ENCODE results near the gene UBQLNL.

UBQLNL gene

DNA sequence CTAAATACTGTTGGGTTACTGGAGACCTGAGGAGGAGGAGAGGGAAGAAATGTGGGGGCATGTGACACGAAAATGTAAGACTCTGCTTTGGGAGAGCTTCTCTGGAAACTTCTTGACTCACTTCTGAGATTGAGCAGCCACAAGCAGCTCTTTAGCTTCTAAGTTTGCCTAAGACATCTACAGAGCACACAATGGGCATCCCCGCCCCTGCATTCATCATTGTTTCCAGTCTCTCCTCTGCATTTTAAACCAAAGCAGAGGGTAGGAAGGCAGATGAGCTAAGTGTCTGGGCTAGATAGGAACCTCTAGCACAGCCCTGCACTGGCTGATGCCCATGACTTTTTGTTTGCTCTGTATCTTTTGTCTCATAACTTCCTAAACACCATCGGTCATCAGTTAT, 30.1 kb downstream of the UBQLNL start:
- POLR2A ChIA-PET (ENCODE audit: low non-redundant PET): no interaction called here
- no peak overlapping the region for H3K27ac ChIP-seq
- no peak for DNase-seq (ENCODE audit: low spot score)
- TF ChIP-seq, protein P1, sequence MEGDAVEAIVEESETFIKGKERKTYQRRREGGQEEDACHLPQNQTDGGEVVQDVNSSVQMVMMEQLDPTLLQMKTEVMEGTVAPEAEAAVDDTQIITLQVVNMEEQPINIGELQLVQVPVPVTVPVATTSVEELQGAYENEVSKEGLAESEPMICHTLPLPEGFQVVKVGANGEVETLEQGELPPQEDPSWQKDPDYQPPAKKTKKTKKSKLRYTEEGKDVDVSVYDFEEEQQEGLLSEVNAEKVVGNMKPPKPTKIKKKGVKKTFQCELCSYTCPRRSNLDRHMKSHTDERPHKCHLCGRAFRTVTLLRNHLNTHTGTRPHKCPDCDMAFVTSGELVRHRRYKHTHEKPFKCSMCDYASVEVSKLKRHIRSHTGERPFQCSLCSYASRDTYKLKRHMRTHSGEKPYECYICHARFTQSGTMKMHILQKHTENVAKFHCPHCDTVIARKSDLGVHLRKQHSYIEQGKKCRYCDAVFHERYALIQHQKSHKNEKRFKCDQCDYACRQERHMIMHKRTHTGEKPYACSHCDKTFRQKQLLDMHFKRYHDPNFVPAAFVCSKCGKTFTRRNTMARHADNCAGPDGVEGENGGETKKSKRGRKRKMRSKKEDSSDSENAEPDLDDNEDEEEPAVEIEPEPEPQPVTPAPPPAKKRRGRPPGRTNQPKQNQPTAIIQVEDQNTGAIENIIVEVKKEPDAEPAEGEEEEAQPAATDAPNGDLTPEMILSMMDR (conservative IDR thresholded peaks at IDR 0.05; ENCODE audit: low read depth): no peak
- CTCF ChIA-PET: no interaction called here

DNA sequence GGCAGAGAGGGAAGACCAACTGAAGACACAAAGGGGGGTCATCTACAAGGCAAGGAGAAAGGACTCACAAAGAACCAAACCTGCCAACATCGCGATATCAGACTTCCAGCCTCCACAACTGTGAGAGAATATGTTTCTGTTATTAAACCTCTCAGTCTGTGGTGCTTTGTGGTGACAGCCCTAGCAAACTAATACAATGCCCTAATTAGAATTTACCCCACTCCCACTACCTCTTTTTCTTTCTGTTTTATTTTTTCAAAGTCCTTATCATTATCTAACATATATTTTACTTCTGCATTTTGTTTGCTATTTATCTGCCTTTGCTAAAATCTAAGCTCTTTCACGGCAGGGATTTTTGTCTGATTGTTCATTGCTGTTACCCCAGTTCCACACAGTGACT, 30.5 kb downstream of the UBQLNL start:
- POLR2A ChIA-PET (ENCODE audit: low non-redundant PET): no interaction called here
- CTCF ChIA-PET: no interaction called here
- H3K27ac ChIP-seq: no peak overlapping the region
- TF ChIP-seq, protein P1 (conservative IDR thresholded peaks at IDR 0.05; ENCODE audit: low read depth): no peak
- no peak for DNase-seq (ENCODE audit: low spot score)

DNA sequence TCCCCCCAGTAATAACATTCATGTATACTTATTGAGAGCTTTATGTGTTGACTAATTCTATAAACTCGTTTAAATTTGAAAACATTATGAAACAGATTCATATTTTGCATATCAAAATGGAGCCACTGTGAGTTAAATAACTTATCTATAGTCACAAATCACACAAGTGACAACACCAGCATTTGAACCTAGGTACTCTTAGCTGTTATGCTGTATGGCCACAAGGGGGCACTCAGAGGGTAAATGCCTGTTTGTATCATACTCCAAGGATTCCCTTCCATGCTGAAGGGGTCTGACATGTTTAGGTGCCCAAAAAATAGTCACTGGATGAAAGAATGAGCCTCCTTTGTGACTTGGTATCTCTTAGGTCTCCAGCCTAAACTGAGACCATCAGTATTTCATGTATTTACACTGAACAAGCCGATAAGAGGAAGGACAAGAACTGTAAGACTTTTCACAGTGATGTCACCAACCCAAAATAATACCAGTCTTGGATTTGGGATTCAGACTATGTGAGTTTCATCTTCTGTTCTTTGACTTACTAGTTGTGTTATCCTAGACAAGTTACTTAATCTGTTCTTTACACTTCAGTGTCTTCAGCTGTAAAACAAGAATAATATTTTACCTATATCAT, 40.2 kb downstream of the UBQLNL start:
- peak; percentile 41 for DNase-seq (ENCODE audit: low spot score)
- POLR2A ChIA-PET (ENCODE audit: low non-redundant PET): no interaction called here
- H3K27ac ChIP-seq: no peak overlapping the region
- CTCF ChIA-PET: interaction anchor here (0.5 to 1.4 kb wide), 11 partner anchors 8 to 642 kb away, joined by 3 to 7 read pairs (median 3); partner anchors contain the start of gene UBQLN3
- TF ChIP-seq, protein P1 (conservative IDR thresholded peaks at IDR 0.05; ENCODE audit: low read depth): peak; percentile 72

DNA sequence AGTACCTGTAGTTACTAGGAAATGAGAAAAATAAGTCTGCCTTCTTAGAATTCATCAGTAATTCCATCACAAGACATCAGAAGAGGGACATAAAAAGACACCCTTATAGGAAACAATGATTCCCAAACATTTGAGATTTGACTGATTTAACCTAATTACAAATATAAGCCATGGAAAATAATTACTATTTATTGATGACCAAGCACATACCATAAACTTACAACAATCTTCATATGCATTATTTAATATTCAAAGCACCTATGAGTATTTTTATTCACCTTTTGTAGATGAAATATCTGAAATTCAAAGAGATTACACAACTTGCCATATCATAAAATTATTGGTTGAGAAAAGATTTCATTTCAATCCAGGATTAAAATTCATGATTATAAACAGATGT, 42.6 kb downstream of the UBQLNL start:
- POLR2A ChIA-PET (ENCODE audit: low non-redundant PET): no interaction called here
- H3K27ac ChIP-seq: no peak overlapping the region
- TF ChIP-seq, protein P1 (conservative IDR thresholded peaks at IDR 0.05; ENCODE audit: low read depth): no peak
- CTCF ChIA-PET: interaction anchor here (0.6 kb wide), 1 partner anchor 76 kb away, joined by 3 read pairs; no protein-coding TSS in a partner anchor
- no peak for DNase-seq (ENCODE audit: low spot score)

DNA sequence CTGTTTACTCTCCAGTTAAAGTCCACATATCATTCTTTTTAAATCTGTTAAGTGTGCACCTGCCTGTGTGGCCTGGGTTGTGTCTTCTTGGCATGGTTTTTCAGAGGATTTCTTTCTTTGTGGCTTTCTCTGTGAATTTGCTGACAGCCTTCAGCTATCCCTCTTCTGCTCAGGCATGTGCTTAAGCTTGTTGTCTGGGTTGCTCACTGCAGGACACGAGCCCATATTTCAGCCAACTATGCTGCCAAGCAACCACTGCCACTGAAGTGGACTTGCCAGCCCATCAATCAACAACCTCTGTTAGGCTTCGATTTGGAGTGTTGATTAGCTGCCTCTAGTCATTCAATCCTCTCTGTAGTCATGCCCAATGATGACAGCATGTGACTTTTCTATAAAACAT, 49.0 kb downstream of the UBQLNL start:
- ChIA-PET CTCF (no interaction called here), POLR2A (ENCODE audit: low non-redundant PET) (no interaction called here)
- TF ChIP-seq, protein P1 (conservative IDR thresholded peaks at IDR 0.05; ENCODE audit: low read depth): no peak

More for the DNA sequence above, 49.0 kb downstream of the UBQLNL start:
- H3K27ac ChIP-seq: no peak overlapping the region
- DNase-seq (ENCODE audit: low spot score): no peak

Data from RWPE1 (cell line).